Measurements from ENCODE around the gene ZNF891.

ZNF891 gene

DNA sequence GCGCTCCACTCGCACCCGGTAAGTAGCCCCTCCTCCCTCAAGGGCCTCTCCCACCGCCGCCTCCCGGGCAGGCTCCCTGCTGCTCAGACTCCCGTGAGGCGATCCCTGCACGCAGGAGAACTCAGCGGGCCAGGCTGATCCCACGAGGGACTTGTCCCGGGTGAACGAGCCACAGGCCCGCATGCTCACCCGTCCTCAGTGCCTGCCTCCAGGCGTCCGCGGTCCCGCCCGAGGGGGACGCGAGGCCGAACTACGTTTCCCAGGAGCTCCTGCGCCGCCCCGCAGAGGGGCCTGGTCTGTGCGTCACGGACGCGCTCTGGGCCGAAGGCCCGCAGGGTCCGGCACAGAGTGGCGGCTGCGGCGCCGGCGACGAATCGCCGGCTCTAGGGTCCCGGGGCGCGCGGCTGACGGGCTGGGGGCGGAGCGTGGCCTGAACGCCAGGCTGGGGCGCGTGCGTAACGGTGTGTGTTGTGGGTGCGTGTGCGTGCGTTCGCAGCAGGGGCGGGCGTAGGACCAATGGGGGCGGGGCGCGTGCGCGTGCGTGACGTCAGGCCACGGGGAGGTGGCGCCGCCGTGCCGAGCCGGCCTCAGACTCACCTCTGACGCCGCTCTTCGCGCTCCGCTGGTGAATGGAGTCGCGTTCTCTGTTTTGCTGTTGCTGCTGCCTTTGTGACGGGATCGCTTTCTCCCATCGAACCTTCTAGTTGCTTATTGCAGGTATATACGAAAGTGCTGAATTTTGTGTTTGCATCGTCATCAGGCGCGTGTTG is at the start of gene ZNF891, which contains the start of gene ZNF10:
Gene ZNF891, minus strand, starts transcription at position 237 of the 770 bp plus-strand sequence. CDS start 8,356 bp downstream, outside the sequence.
Gene ZNF10, plus strand, starts transcription at position 590 of the 770 bp plus-strand sequence. CDS start 13,866 bp downstream, outside the sequence.
- no peak for FAIRE-seq

DNA sequence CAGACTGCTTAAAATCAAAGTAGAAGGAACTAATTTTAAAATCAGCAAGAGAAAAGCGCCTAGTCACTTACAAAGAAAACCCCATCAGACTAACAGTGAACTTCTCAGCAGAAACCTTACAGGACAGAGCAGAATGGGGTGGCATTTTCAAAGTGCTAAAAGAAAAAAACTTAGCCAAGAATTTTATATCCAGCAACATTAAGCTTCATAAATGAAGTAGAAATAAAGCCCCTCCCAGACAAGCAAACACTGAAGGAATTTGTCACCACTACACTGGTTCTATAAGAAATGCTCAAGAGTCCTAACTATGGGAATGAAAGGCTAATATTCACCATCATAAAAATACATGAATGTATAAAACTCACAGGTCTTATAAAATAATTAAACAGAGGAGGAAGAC is 44.8 kb upstream of the ZNF891 start:
- FAIRE-seq: no peak

DNA sequence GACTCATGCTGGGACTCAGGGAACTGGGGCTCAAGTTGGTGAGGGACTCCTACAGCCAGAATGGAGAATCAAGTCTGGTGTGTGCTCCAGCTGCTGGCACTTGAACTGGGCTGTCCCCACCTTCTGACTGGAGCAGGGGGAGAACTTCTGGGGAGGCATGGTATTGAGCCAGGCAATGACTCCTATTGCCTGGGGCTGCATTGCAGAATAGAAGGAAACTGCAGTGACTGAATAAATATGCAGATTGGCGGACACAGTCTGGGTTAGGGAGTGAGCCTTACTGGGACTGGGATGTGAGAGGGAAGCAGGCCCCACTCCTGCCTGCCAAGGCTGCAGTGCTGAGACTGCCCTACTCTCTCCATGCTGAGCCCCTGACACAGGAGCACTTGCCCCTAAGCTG is 42.4 kb upstream of the ZNF891 start:
- FAIRE-seq: no peak

DNA sequence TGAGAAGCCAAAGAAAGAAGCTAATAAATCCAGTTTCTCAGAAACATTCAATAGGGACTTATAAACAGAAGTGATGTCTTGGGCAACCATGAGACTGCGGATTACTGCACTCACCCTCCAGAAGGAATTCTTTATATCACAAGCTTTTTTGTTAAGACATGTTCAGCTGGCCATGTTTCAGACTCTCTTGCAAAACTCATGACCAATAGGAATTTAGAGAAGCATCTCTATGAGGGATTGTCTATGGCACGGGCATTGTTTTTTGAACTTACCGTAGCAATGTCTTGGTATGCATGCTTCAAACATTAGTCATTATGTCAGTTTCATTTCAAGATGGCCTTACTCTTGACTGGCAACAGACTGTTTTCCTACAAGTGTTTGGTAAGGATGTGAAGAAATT is 35.7 kb upstream of the ZNF891 start:
- FAIRE-seq: no peak

DNA sequence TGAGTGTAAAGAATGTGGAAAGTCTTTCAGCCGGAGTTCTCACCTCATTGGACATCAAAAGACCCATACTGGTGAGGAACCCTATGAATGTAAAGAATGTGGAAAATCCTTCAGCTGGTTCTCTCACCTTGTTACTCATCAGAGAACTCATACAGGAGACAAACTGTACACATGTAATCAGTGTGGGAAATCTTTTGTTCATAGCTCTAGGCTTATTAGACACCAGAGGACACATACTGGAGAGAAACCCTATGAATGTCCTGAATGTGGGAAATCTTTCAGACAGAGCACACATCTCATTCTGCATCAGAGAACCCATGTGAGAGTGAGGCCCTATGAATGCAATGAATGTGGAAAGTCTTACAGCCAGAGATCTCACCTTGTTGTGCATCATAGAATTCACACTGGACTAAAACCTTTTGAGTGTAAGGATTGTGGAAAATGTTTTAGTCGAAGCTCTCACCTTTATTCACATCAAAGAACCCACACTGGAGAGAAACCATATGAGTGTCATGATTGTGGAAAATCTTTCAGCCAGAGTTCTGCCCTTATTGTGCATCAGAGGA is 26.1 kb upstream of the ZNF891 start:
- FAIRE-seq: no peak

DNA sequence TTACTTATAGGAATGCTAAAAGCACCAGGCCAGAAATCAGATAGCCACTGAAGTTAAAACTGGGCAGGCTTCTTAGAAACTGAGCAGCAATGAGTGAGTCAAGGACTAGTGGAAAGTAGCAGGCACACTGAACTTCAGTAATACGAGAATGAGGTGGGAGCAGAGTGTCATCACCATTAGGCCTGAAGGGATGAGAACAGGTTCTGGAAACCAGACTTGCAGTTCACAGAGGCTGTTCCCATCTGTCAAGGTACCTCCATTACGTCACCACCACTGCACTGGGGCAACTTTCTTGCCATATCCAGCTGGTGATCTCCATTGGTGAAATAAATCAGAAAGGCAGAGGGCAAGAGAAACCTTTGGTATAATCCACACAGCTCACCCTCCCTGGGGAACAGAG is 15.9 kb upstream of the ZNF891 start:
- no peak for FAIRE-seq

DNA sequence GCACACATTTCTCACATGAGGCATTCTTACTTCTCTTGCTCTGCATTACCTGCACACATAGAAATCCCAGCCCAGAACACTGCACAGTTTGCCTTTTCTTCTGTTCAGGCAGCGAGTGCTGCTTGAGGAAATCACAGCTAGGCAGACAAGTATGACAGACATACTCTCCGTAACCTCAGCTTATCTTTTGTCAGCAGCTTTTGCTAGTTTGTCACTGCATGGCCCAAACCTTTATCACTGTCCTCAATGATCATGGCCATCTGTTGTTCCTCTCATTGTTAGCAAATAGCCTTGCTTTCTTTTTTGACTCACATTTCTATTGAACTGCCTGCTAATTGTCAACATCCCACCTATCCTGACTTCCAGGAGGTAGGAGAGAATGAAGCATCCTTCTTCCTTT is 5.7 kb upstream of the ZNF891 start:
- FAIRE-seq: no peak

DNA sequence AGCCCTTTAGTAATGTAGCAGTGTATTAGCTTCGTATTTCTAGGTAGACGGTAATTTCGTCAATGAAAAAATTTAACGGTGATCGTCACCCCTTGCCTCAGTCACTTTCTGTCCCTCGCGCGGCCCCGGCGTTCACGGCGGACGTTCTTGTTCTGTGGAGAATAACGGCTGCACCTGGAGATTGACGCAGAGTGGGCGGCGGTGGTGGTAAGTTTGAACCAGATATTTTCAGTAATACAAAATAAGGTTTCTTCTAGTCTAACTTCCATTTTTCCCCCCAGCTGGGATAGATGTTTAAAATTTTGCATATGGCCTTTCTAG is 694 bp upstream of the ZNF891 start:
- no peak for FAIRE-seq

DNA sequence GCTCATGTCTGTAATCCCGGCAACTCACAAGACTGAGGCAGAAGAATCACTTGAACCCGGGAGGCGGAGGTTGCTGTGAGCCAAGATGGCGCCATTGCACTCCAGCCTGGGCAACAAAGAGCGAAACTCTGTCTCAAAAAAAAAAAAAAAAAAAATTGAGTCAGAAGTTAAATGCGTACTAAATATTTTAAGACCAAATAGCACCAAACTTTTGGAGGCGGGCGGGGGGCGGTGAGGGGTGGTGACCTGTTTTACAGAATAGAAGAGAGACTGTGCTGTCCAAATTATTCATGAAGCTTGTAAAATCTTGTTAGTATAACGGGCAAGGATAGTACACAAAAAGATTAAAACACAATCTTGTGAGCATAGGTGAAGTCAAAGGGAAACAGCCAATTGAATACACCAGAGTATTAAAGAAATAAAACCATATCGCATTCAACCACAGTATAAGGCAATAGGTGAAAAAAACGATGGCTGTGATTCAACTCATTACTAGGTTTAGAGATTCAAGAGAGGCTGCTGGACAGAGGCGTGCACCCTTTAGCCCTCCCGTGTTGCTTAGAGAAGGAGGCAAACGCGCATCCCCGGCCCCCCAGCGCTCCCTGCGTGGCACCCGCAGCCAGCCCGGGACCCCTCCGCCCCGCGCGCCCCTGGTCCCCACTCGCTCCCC is 571 bp downstream of the ZNF891 start:
- FAIRE-seq: no peak

DNA sequence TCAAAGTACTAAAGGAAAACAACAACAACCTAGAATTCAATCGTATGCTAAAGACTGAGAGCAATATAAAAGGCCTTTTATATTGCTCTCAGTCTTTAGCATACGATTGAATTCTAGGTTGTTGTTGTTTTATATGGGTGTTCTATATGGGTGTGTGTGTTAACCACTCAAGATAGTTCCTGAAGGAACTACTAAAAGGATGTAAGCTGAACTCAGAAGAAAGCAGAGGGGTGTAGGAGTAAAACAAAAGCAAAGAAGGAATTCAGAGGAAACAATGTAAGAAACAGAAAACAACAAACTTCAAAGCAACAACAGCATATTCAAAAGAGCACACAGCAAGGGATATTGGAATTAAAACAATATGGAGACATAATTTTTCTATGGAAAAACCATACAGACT is 5.4 kb downstream of the ZNF891 start:
- FAIRE-seq: no peak

DNA sequence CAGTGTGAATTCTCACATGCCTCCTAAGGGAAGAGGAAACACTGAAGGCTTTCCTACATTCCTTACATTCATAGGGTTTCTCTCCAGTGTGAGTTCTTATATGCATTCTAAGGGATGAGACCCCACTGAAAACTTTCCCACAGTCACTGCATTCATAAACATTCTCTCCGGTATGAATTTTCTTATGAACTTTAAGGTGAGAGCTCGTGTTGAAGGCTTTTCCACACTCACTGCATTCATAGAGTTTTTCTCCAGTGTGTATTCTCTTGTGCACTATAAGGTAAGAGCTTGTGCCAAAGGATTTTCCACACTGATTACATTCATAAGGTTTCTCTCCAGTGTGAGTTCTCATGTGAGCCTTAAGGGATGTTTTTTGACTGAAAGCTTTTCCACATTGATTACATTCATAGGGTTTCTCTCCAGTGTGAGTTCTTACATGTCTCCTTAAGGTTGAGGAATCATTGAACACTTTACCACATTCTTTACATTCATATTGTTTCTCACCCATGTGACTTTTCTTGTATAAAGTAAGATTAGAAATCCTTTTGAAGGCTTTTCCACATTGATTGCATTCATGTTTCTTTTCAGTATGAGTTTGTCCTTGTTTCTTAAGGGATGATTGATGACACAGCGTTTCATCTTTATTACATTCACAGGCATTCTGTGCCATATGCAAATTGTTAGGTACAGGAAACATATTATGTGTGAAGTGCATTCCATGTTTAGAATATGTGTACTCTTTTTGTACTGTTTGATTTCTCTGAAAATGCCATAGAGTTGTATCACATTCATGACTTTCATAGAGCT is 9.5 kb downstream of the ZNF891 start:
- FAIRE-seq: no peak

DNA sequence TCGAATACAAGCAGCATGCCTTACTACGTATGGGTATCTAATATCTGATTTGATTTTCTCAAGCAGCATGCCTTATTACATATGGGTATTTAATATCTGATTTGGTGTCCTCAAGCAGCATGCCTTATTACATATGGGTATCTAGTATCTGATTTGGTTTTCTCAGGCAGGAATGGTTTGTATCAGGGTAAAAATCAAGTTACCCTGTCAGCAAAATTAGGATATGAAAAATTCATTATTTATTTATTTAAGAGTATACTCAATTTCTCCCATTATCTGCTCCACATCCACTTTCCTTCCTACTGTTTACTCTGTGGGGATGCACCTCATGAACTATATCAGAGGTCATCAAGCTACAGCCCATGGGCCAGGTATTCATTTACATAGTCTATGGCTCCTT is 21.9 kb downstream of the ZNF891 start:
- no peak for FAIRE-seq

DNA sequence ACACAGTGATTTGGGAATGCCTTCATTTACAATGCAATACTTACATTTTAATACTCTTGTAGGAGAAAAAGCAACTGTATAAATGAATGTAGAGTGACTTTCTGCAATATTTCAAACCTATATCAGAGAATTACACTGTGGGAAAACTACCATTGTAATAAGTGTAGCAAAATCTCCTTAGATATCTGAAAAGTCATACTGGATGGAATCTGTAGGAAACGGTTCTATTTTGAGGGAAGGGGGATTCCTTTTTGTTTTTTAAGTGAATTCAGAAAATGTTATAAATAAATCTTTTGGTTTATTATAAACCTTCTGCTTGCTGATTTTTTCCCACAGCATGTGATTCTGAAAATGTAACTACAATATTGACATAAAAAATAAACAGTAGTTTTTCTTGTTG is 23.0 kb downstream of the ZNF891 start:
- no peak for FAIRE-seq

DNA sequence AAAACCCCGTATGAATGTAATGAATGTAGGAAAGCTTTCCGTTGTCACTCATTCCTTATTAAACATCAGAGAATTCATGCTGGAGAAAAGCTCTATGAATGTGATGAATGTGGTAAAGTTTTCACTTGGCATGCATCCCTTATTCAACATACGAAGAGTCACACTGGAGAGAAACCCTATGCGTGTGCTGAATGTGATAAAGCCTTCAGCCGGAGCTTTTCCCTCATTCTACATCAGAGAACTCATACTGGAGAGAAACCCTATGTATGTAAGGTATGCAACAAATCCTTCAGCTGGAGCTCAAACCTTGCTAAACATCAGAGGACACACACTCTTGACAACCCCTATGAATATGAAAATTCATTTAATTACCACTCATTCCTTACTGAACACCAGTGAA is 23.8 kb downstream of the ZNF891 start:
- FAIRE-seq: no peak

DNA sequence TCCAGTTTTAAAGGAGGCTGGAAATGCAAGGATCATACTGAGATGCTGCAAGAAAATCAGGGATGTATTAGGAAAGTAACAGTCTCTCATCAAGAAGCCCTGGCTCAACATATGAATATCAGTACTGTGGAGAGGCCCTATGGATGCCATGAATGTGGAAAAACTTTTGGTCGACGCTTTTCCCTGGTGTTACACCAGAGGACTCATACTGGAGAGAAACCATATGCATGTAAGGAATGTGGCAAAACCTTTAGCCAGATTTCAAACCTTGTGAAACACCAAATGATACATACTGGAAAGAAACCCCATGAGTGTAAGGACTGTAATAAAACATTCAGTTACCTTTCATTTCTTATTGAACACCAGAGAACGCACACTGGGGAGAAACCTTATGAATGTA is 24.5 kb downstream of the ZNF891 start:
- FAIRE-seq: no peak

DNA sequence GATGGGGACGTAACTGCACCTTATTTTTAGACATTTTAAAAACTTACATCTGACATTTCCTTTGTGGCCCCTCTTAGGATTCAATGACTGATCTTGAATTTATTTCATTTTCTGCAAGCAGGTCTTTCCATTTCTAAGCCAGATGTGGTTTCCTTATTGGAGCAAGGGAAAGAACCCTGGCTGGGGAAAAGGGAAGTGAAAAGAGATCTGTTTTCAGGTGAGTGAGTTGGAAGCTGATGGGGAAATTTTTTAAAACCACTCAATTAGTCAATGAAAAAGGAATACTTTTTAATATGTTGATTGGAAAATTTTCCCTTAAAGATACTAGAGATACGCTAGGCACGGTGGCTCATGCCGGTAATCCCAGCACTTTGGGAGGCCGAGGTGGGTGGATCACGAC is 46.7 kb downstream of the ZNF891 start:
- no peak for FAIRE-seq

DNA sequence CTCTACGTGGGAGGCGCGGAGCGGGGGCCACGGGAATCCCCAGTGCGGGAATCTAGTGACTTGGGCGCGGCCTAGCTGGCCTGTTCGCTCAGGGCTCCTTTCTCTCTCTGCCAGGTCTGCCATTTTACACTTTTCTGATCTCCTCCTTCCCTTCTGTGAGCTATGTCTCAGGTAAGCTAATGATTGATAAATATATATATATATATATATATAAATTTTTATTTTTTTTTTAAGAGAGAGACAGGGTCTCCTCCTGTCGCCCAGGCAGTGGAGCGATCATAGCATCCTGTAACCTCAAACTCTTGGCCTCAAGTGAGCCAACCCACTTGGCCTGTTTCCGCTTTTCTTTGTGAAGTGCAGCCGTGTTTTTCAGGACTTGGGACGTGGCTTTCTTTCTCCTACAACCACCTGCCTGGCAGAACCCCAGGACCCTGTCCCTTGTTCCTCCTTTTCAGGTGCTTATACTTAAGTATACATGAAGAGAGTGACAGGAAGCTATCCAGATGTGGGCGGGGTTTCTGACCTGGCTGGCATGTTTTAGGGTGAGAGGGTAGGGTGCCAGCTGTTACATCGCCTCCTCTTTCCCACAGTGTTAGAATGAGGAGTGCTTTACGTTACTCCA is 48.8 kb downstream of the ZNF891 start:
- FAIRE-seq: no peak

DNA sequence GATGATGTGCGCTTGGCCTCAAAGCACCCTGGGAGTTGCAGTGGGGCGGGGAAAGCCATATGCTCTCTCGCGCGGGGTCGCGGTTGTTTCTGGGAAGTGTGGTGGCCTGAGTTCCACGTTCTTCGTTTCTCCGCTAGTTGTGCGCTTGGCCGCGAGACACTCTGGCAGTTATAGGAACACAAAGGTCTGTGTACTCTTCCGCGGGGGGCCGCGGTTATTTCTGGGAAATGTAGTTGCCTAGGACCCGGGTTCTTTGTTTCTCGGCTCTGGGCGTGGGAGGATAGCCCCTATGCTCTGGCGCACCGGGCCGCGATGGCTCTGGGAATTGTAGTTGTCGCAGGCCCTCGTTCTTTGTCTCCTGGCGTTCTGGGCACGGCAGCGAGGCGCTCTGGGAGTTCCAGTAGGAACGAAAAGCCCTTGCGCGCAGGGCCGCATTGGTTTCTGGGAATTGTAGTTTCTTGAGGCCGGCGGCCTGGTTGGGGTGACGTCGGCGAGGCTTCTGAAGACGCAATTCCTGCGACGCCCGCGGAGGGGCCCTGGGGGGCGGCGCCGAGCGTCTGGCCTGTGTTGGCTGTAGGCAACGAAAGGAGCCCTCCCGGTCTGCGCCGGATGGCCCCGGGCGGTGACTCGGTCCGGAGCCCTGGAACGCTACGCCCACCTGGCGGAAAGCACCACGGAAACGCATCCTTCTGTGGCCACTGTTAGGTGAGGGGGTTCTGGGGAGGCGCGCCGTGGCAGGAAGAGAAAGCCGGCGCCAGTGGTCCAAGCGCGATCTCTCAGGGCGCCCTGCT is 49.5 kb downstream of the ZNF891 start, which contains the start of gene ZNF140:
Gene ZNF140, plus strand, starts transcription at position 556 of the 791 bp plus-strand sequence. CDS start 398 bp downstream, outside the sequence.
- no peak for FAIRE-seq

DNA sequence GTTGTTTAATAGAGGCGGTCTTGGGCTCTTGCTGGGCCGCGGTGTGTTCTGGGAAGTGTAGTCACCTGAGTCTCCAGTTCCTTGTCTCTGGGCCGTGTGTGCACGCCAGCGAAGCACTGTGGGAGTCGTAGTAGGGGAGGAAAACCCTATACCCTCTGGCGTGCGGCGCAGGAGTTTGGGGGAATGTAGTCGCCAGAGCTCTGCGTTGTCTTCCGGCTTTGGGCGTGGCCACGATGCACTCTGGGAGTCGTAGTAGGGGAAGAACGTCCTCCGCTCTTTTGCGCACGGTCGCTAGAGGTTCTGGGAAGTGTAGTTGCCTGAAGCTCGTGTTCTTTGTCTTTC is 50.1 kb downstream of the ZNF891 start:
- FAIRE-seq: peak; percentile 86

DNA sequence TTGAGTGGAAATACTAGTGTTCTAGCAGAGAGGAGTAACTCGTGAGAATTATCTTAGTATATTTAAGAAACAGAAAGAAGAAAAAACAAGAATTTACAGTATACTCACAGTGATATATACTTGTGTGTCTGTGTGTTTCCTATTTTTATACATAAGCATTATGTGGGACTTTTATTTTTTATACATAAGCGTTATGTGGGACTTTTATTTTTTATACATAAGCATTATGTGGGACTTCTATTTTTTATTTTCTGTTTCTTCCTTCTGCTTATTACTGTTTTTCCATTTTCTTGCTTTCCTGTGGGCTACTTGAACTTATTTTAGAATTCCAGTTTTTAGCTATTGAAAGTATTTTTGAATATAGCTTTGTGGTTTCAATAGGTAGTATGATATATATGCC is 56.2 kb downstream of the ZNF891 start:
- no peak for FAIRE-seq

DNA sequence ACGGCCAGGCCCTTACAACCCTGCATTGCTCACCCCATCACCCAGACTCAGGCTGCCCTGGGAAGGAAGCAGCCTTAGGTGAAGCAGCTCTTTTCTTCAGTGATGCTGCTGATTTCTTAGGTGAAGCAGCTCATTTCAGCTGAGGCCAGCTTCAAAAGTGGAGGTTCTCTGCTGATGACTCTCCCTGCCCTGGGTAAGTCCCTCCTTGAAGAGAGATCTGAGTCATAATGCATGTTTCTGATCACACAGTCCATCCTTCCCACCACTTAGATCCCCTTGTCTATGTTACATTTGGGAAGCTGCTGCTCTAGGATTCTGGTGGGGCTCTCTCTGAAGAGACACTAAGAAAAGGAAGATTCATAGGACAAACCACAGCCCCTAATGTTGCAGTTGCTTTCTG is 66.5 kb downstream of the ZNF891 start:
- no peak for FAIRE-seq

DNA sequence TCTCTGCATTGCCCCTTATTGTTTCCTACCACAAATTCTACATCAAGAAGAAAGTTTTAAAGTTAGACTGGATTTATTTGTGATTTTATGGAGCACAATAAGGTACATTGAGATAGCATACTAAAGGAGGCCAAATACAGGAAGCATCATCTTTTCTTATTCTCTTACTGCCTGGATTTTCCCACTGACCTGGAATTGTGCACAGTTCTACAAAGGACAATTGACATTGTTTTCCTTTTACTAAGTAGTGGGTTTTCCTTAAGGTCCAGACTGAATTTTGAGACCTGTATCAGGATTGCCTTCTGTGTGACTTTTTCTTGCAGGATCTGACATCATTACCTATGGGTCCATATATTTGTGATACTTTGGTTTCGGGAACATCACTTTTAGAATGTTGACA is 68.1 kb downstream of the ZNF891 start:
- FAIRE-seq: no peak

All from colon (tissue), 2 donors.